HG03354 (cell line): ENCODE measurements around the gene MSI2.
A peak's percentile ranks its signal among the peaks of the same experiment; 100 is the strongest.

ENCODE experiments used
- ATAC-seq: cut with Tn5 transposase; IDR thresholded peaks from one replicate; pipeline ENCODE4 v1.9.1; 2021; ENCODE audit warnings: mild to moderate bottlenecking; ENCODE audit not compliant: unreplicated experiment, poor library complexity, severe bottlenecking

The MSI2 gene

DNA sequence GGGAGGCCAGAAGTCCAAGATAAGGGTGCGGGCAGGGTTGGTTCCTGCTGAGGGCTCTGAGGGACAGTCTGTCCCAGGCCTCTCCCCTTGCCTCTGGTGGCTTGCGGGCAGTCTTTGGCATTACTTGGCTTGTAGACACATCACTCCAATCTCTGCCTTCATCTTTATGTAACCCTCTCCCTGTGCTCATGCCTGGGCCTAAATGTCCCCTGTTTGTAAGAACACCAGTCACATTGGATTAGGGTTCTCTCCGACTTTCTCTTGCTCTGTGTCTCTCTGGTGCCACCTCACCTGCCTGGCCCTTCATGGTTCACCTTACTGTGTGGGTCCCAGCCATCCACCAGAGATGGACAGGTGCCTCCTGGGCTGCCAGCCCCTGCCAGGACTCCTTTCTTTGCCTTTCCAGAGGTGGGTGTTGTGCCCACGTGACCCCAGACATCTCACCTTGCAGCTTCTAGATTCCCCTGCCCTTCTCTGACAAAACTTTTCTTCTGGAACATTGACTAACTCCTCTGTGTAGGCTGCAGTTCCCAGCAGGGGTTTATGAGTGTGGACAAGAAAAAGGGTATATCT lies 205.8 kb downstream of the MSI2 start:
- ATAC-seq: no peak

DNA sequence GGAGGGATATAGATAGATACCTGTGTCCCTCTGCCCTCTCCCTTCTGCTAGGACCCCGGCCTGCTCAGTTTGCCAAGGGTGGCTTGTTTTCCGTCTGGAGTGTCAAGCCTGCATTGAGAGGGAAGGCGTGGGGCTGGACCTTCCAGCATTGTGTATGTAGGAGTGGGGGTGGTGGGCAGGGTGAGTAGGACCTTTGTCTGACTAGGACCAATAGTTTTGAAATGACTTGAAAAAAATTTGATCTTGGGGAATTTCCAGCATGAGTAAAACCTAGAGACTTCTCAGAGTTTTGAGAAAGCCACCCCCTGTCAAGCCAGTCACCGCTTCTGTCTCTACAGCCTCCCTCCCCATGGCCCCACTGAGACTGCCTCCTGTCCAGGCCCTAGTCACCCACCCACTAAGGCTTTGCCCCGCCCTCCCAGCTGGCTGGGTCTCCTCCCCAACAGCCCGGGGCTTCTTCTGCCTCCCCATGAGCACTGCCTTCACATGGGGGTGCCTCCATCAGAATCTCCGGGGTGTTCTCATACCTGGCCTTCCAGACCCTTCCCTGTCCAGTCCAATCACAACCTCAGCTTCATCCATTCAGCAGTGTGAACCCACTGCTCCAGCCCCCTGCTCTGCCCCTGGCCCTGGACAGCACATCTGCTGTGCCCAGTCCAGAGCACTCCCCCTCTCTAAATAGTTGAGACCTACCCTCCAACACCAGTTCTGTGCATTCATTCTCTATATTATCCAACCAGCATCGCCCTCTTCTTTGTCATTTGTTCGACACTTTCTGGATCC lies 207.0 kb downstream of the MSI2 start:
- ATAC-seq: peak; percentile 88

DNA sequence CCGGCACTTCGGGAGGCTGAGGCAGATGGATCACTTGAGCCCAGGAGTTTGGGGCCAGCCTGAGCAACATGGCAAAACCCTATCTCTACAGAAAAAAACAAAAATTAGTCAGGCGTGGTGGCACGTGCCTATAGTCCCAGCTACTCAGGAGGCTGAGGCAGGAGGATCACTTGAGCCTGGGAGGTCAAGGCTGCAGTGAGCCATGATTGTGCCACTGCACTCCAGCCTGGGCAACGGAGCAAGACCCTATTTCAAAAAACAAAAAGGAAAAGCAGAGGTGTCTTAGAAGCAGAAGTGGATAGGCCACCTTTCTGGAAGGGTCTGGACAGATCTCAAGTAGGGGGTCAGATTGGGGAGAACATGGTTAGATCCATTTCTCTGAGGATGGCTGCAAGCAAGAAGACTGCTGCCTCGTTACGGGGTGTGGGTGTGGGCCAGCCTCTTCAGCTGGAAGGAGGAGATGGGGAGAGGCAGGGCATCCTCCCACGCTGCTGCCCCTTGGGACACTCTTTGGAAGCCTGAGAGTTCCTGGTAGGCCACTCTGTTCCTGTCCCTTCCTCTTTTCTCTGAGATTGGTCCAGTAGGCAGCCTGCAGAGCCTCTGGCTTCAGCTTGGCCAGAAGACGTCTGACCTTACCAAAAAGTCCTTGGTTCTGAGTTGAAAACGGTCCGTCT lies 208.0 kb downstream of the MSI2 start:
- ATAC-seq: no peak

DNA sequence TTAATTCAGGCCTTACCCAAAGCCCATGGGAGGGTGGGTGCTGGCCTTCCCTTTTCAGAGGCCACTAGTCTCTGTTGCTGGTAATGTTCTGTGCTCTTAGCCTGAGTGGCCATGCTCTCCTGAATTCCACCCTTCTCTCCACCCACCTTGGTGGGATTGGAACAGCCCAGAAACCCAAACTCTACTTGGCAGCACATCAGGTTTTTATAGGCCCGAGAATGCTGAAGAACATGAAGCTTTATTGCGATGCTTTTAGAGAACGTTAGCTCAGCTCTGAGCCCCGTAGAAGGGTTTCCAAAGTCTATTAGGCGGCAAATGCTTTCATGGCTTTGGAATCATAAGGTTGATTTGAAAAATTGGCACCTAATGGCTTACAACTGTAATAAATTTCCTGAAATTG lies 209.3 kb downstream of the MSI2 start:
- no peak for ATAC-seq

DNA sequence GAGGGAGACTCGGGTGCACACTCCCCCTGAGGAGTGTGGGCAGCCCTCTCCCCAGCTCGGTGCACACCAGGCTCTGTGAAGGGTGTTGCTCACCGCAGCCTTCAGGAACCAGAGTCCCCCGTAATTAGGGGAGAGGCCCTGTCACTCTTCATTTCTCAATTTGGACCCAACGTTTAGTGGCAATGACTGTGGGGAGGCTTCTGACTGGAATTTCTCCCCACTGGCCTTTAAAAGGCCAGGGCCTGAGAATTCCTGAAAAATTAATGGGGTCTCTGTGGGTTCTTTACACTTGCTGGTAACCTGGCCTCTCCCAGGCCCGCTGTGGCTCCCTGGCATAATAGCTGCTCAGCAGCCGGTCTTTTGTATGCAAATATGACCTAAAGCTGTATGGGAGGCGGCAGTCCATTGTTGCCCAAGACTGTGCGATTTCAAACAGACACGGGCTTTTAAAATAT lies 209.7 kb downstream of the MSI2 start:
- no peak for ATAC-seq

DNA sequence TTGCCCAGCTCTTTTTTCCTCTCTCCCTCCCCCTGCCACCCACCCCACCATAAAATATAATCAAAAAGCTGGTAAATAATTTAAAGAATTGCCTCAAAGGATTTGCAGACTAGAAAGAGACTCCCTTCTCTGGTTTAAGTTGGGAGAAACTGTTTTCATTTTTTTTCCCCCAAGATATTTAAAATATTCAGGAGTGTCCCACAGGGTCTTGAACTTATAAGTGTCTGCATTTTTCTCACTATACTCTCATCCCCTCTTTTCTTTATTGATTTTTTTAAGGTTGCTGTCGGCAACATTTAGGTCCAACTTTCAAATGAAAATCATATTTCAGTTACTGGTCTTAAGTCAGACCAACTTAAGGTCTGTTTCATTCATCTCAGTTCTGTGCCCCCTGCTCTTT lies 210.2 kb downstream of the MSI2 start:
- ATAC-seq: no peak

DNA sequence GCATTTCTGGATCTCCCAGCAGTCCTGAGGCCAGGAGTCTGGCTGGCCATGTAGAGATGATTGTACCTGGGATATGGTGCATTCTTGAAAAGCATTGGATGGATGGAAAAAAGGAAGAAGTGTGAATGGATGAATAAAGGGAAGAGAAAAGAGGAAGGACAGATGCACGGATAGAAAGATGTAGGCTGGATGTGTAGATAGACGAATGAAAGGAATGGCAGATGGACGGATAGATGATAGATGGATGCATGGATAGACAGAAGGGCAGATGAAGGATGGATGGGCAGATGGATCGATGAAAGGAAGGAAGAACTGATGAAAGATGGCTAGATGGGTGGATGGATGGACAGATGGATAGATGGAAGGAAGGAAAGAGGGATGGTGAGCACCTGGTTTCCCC lies 210.9 kb downstream of the MSI2 start:
- no peak for ATAC-seq

DNA sequence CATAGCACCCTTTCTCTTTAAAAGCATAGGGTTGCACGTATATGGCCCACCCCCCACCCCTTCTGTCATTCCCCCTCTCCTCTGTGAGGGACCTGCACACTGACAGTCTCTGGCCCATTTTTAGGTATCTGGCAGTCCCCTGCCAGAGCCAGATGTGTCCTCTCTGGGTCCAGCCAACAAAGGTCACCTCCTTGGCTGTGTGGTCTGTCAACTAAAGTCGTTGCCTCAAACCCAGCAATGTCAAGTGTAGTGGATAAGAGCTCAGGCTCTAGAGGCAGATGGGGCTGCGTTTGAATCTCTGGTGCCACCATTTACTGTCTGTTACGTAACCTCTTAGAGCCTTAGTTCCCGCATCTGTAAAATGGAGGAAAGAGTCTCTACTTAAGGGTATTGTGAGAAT lies 211.5 kb downstream of the MSI2 start:
- ATAC-seq: no peak

DNA sequence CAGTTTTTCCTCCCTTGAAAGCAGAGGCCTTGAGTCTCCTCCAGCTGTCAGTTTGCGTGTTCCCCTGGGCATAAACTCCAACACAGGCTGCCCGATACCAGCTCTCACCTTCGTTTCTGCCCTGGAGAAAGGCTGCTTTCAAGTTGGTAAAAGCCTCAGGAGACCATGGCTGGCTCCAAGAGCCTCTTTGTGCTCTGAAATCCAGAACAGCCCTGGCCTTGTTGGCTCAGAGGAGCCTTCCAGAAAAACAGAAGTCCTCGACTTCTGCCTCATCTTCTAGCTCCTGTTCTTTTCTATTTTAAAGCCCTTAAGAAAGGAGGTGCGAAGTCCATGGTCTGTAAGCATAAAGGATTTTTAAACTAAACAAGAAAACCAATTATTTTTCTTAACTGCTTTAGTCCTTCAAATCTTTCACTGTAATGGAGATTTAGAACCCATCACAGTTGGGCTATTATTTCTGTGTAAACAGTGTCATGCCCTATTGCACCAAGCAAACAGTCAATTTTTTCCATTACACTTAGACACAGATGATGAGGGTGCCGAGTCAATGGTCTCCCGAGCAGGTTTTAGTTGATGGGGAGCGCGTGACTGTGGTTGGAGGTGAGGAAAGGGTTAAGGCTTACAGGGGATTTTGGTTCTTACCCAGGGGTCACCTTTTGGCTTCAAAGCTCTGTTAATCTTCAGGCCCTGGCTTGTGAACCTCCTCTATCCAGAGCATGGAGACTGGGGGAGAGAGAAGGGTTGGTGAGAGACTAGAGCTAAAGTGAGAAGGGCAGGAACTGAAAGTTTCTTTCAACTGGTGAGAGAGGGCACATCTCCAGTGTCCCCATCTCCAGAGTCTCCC lies 212.8 kb downstream of the MSI2 start:
- peak; percentile 57 for ATAC-seq

DNA sequence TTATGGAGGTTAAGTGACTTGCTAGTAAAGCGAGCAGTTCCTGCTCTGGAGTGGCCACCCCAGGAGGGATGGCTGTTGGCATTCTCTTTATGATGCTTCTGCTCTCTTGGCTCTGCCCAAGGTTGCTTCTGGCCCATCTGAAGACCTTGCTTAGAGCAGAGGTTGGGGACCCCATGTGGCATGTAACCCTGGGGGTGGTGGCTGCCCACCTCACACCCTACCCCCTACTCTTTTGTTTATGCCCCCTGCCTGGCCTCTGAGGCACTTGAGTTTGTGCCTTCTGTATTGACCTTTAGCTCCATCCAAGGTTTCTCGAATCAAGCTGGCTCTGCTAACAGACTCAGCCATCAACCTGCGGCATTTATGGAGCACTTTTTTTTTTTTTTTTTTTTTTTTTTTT lies 214.6 kb downstream of the MSI2 start:
- no peak for ATAC-seq

DNA sequence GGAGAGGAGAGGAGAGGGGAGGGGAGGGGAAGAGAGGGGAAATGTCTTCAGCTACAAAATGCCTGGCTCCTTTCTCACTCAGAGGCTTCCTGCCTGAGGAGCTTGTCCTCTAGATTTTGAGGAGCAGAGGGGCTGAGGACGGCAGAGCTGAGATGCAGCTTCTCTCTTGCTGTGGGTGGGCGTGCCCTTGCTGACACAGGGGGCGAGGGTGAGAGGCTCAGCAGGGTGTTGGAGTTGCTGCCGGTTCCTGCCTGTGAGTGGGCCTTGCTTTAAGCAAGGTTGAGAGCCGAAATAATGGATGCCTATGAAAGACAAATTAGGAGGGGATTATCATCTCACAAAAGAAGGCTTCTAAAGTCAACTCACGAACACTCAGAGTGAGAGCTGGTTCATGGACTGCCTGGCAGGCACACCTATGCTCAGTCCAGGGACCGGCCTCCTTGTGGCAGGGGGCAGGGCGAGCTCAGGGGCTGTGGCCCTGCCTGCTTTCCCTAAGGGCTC lies 215.6 kb downstream of the MSI2 start:
- ATAC-seq: no peak

DNA sequence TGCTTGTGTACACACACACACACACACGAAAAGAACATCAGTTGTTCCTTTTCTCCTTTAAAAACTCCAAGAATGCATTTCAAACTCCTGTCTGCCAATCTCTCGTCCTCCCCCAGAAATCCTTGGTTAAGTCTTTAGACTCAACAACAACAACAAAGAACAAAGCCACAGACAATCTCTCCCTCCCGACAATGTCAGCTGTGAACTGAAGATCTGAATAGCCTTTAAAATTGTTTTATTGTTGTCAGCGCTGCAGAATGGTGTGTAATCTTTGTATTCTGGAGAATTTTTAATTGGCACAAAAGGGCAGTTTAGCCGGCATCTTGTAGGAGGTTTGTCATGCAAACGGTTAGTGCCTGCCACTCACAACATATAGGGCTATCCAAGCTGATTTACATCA lies 219.5 kb downstream of the MSI2 start:
- no peak for ATAC-seq

DNA sequence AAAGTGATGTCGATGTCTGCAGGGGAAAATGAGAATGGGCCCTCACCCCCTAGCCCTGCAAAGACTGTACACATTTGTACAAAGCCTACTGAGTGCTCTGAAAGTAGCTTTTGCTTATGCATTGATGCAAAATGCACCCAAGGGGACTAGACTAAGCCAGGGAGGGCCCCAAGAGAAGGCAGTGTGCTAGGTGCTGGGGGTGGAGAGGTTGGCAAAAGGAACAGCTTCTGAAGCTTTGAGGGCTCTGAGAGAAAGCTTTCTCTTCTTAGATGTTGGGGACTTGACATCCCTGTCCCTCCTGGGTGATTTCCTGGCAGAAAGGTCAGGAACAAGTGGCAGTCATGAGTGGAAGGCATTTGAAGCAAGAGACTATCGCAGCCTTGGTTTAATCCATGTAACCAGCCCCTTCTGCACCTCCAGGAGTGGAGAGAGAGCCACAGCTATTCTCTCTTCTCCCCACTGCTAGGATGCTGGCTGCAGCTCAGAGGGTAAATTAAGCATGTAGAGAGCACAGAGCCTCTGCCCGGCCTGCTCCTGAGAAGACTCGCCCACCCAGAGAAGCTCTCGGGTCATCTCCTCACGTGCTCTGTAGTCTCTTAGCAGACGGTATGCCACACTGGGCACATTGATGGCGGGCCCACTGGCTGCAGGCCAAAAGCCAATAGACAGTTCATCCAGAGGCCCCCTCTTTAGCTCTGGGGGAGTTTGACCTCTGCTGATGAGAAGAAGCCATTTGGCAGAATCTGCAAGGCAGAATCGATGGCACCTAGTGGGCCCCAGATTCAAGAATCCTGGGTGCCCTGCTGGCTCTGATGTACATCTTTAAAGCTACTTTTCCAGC lies 221.4 kb downstream of the MSI2 start:
- no peak for ATAC-seq

DNA sequence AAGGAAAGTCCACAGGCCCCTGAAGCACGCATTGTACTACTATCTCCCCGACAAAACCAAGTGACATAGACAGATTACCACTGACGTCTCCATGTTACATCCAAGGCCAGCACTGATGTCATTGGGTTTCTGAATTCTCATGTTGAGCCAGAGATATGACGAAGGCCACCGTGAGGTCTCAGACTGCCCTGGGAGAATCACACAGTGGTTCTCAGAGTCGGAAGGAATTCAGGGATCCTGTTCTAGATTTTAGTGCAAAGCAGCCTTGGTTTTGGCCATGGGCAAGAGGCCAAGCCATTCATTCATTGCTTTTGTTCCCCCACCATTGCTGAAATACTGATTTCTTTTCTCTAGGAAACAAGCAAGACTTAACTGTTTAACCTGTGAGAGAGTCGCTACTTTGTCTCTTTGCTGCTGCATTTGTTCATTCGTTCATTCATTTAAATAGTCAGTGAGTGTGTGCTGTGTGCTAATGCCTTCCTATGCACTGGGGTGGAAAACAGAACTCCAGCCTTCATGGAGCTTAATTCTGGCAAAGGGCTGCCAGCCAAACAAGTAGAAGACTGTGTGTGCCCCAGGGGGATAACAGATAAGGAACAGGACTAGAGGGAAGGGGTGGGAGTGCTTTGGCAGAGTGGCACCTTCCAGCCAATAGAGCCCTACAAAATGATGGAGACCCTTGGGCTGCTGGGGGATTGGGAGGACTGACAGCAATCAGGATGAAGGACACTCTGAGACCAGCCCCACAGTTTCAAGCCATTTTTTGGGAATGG lies 222.3 kb downstream of the MSI2 start:
- ATAC-seq: no peak

DNA sequence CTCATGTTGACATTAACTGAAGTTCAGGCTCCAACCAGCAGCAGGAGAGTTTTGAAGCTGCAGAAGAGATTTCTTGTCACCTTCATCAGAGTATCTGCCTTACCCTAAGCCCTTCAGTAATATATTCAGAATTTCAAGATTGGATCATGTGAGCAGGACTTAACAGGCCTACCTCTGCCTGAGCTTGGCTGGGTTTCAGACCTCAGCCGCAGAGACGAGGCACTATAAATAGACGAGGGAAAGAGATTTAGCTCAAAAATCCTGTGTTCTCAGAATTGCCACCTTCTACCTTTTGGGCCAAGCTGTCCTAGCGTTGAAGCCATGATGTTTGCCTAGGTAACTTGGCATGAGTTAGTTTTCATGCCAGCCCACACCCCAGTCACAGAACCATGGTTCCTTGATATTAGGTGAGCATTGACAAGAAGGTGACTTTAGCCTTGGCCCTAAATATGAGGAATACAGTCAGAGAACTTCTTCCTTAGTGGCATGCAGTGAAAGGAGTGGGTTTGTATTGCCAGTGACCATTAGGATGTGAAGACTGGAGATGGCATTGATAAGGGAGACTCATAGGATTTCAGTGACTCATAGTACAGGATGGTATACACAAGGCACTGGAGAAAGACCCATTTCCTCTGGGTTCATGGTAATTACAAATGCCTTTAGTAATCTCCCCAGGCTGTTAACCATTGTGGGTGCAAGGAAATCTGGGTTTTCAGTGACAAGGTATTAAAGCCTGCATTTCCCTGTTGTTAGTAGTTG lies 224.3 kb downstream of the MSI2 start:
- ATAC-seq: no peak

DNA sequence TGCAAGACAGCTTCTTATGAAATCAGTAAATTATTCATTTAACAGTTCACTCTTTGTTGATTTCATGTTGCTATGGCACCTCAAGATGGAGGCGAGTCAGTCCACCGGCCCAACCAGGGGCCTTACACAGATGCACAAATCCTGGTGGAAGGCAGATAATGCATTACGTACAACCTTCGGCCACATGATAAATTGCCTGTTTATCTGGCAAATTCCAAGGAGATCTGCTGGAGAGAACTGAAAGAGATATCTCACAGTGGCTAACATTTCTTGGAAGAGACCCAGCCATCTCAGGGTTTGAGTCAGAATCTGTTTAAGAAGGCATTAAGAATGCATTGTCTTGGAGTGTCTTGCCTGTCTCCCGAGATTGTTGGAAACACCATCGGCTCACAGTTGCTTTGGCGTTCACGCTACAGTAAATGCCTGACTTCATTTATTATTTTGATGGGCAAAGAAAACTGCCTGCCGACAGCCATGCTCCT lies 225.6 kb downstream of the MSI2 start:
- no peak for ATAC-seq

DNA sequence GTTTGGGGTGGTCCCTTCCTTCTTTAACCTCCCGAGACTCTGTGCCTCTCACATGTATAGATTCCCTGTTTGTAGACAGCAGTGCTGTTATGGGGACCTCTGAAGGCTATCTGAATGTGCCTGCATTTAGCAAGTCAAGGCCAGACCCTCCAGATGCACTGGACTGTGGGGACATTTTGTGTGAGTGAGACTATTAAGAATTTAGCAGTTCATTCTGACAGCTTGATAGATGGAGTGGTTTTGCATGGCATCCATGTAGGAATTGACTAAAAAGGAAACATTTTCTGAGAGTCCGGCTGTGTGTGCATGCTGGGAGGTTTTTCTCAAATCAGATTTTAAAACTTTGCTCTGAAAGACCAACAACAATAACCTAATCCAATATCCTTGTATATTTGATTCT lies 226.3 kb downstream of the MSI2 start:
- no peak for ATAC-seq
